GM20000 (cell line): ENCODE data around the gene CCNY.

ENCODE experiments used
- DNase-seq: peaks from one replicate; pipeline ENCODE4 v3.0.0; 2012; ENCODE audit warnings: low spot score
- CTCF ChIP-seq: IDR thresholded peaks from 2 replicates; pipeline ENCODE4 v1.5.1; 2012; ENCODE audit warnings: mild to moderate bottlenecking, control low read depth; ENCODE audit errors: extremely low read depth, missing control alignments

CCNY gene

GRCh38 chr10:35487336-35488034 lies 151.2 kb downstream of the CCNY start:
- no peak for DNase-seq
- TF ChIP-seq CTCF: no peak

GRCh38 chr10:35488228-35488627 lies 151.9 kb downstream of the CCNY start:
- no peak for DNase-seq
- TF ChIP-seq CTCF: no peak

- DNase-seq: no peak
Measured at GRCh38 chr10:35492386-35493195, 156.3 kb downstream of the CCNY start.

GRCh38 chr10:35493196-35494118 lies 157.1 kb downstream of the CCNY start:
- no peak for DNase-seq
- TF ChIP-seq CTCF: no peak

More at GRCh38 chr10:35492386-35493195, 156.3 kb downstream of the CCNY start:
- TF ChIP-seq CTCF: no peak

GRCh38 chr10:35495521-35496119 lies 159.3 kb downstream of the CCNY start:
- no peak for TF ChIP-seq CTCF
- peak; percentile 18 for DNase-seq

GRCh38 chr10:35497909-35498308 lies 161.6 kb downstream of the CCNY start:
- DNase-seq: no peak
- no peak for TF ChIP-seq CTCF
